Camera-type eye (tissue), 1 donor: ENCODE results near the gene PAX6. TPM values are rescaled to one million over a fixed set of nuclear protein-coding genes. Genes with fewer than 3 reads are reported as not detected.

Experiments used
- total RNA-seq: library from RNA; depleted of rRNA; stranded (reverse); fragments of >200 nt; gene quantifications from one replicate; pipeline ENCODE4 v1.2.3, GENCODE V29; 2014

Gene PAX6
- 273 TPM for total RNA-seq

GRCh38 chr11:31810779-31811647 is at the start of gene PAX6:
PAX6 (minus strand) TSS chr11:31811322; CDS start chr11:31806411, 4,911 bp downstream.

